HEK293 (cell line): ENCODE data around the gene SHC3.
A peak's percentile ranks its signal among the peaks of the same experiment; 100 is the strongest.

Experiments
- CTCF ChIA-PET: fragments of 350-600 bp; formaldehyde crosslinking; extraction: SDS; loops from one replicate; lab custom pipeline; 2021; ENCODE audit warnings: antibody characterized with exemption; lab: Yijun Ruan, JAX
- POLR2A ChIA-PET: fragments of 300-600 bp; formaldehyde crosslinking; extraction: SDS; loops from one replicate; lab custom pipeline; 2020; ENCODE audit warnings: antibody characterized with exemption, inconsistent platforms; lab: Yijun Ruan, JAX
- H3K27ac ChIP-seq: fragments of 200-500 bp; sonication (Bioruptor generic); 2 replicates; pipeline ENCODE4 v1.5.1; 2014; ENCODE audit warnings: low read depth, low read length, control low read depth, inconsistent platforms; ENCODE audit errors: extremely low read depth
- H3K36me3 ChIP-seq, 2 experiments: fragments of 200-500 bp in 1 of 2; sonication (Bioruptor generic) in 1 of 2; 1 replicate in 1 of 2; 2 replicates in 1 of 2; pipeline ENCODE4 v1.5.1; 2014 to 2017; ENCODE audit warnings: inconsistent platforms in 2 of 2, low read length in 2 of 2; ENCODE audit not compliant: control insufficient read depth in 2 of 2, insufficient read depth in 1 of 2
- H3K4me1 ChIP-seq: fragments of 200-500 bp; sonication (Bioruptor generic); 2 replicates; pipeline ENCODE4 v1.5.1; 2014; ENCODE audit warnings: mild to moderate bottlenecking, low read length, inconsistent platforms; ENCODE audit not compliant: control insufficient read depth, insufficient read depth
- H3K4me3 ChIP-seq: 2 replicates; pipeline ENCODE4 v1.5.1; 2011; ENCODE audit warnings: low read depth, mild to moderate bottlenecking, control low read depth, low read length, moderate library complexity
- H3K9me3 ChIP-seq: fragments of 200-500 bp; sonication (Bioruptor generic); 2 replicates; pipeline ENCODE4 v1.5.1; 2014; ENCODE audit warnings: low read depth, low read length, inconsistent platforms; ENCODE audit not compliant: control insufficient read depth, insufficient read depth
- BCL11B ChIP-seq: fragments of 450-650 bp; formaldehyde crosslinking; IDR thresholded peaks from 2 replicates; pipeline ENCODE4 v1.5.1; 2016; ENCODE audit warnings: low read depth, missing biosample characterization, missing genetic modification characterization
- GLIS2 ChIP-seq: fragments of 450-650 bp; formaldehyde crosslinking; IDR thresholded peaks from 2 replicates; pipeline ENCODE4 v1.5.1; 2016; ENCODE audit warnings: missing biosample characterization, missing genetic modification characterization
- KLF9 ChIP-seq: fragments of 450-650 bp; formaldehyde crosslinking; IDR thresholded peaks from 2 replicates; pipeline ENCODE4 v1.5.1; 2016; ENCODE audit warnings: missing biosample characterization, missing genetic modification characterization, low read depth
- OSR2 ChIP-seq: fragments of 450-650 bp; formaldehyde crosslinking; IDR thresholded peaks from 2 replicates; pipeline ENCODE4 v1.5.1; 2016; ENCODE audit warnings: missing biosample characterization, missing genetic modification characterization
- YY1 ChIP-seq: fragments of 450-650 bp; formaldehyde crosslinking; IDR thresholded peaks from 2 replicates; pipeline ENCODE4 v1.5.1; 2018; ENCODE audit warnings: missing biosample characterization, missing genetic modification characterization
- YY2 ChIP-seq: fragments of 450-650 bp; formaldehyde crosslinking; IDR thresholded peaks from 2 replicates; pipeline ENCODE4 v1.5.1; 2016; ENCODE audit warnings: missing biosample characterization, missing genetic modification characterization
- ZBTB21 ChIP-seq: fragments of 450-650 bp; formaldehyde crosslinking; IDR thresholded peaks from 2 replicates; pipeline ENCODE4 v1.5.1; 2017; ENCODE audit warnings: missing biosample characterization, missing genetic modification characterization
- ZNF138 ChIP-seq: fragments of 450-650 bp; formaldehyde crosslinking; IDR thresholded peaks from 2 replicates; pipeline ENCODE4 v1.5.1; 2016; ENCODE audit warnings: missing biosample characterization, missing genetic modification characterization, borderline replicate concordance
- ZNF155 ChIP-seq: fragments of 450-650 bp; formaldehyde crosslinking; IDR thresholded peaks from 2 replicates; pipeline ENCODE4 v1.5.1; 2016; ENCODE audit warnings: missing biosample characterization, missing genetic modification characterization
- ZNF174 ChIP-seq: fragments of 450-650 bp; formaldehyde crosslinking; IDR thresholded peaks from 2 replicates; pipeline ENCODE4 v1.5.0; 2017; ENCODE audit warnings: missing biosample characterization, mild to moderate bottlenecking, missing genetic modification characterization
- ZNF19 ChIP-seq: fragments of 450-650 bp; formaldehyde crosslinking; IDR thresholded peaks from 2 replicates; pipeline ENCODE4; 2016; ENCODE audit warnings: missing biosample characterization, missing genetic modification characterization, low read depth
- ZNF202 ChIP-seq: fragments of 450-650 bp; formaldehyde crosslinking; IDR thresholded peaks from 2 replicates; pipeline ENCODE4 v1.5.1; 2016; ENCODE audit warnings: missing biosample characterization, missing genetic modification characterization, borderline replicate concordance
- ZNF214 ChIP-seq: fragments of 450-650 bp; formaldehyde crosslinking; IDR thresholded peaks from 2 replicates; pipeline ENCODE4 v1.5.1; 2017; ENCODE audit warnings: missing biosample characterization, mild to moderate bottlenecking, missing genetic modification characterization, borderline replicate concordance
- ZNF350 ChIP-seq: fragments of 450-650 bp; formaldehyde crosslinking; IDR thresholded peaks from 2 replicates; pipeline ENCODE4 v1.5.0; 2017; ENCODE audit warnings: missing biosample characterization, mild to moderate bottlenecking, missing genetic modification characterization
- ZNF366 ChIP-seq: fragments of 450-650 bp; formaldehyde crosslinking; conservative IDR thresholded peaks from 2 replicates; pipeline ENCODE4 v1.5.1; 2016; ENCODE audit warnings: missing biosample characterization, missing genetic modification characterization
- ZNF391 ChIP-seq: fragments of 450-650 bp; formaldehyde crosslinking; IDR thresholded peaks from 2 replicates; pipeline ENCODE4 v1.5.1; 2016; ENCODE audit warnings: low read depth, missing biosample characterization, missing genetic modification characterization, borderline replicate concordance
- ZNF423 ChIP-seq: fragments of 450-650 bp; formaldehyde crosslinking; IDR thresholded peaks from 2 replicates; pipeline ENCODE4 v1.5.1; 2016; ENCODE audit warnings: missing biosample characterization, missing genetic modification characterization
- ZNF521 ChIP-seq: fragments of 450-650 bp; formaldehyde crosslinking; IDR thresholded peaks from 2 replicates; pipeline ENCODE4 v1.5.1; 2017; ENCODE audit warnings: missing biosample characterization, mild to moderate bottlenecking, missing genetic modification characterization
- ZNF544 ChIP-seq: fragments of 450-650 bp; formaldehyde crosslinking; IDR thresholded peaks from 2 replicates; pipeline ENCODE4 v1.5.0; 2017; ENCODE audit warnings: missing biosample characterization, missing genetic modification characterization
- ZNF658 ChIP-seq: fragments of 450-650 bp; formaldehyde crosslinking; IDR thresholded peaks from 2 replicates; pipeline ENCODE4; 2016; ENCODE audit warnings: missing biosample characterization, missing genetic modification characterization
- ZNF670 ChIP-seq: fragments of 450-650 bp; formaldehyde crosslinking; IDR thresholded peaks from 2 replicates; pipeline ENCODE4 v1.5.1; 2016; ENCODE audit warnings: missing biosample characterization, missing genetic modification characterization, low read depth
- ZNF776 ChIP-seq: fragments of 450-650 bp; formaldehyde crosslinking; IDR thresholded peaks from 2 replicates; pipeline ENCODE4 v1.5.0; 2017; ENCODE audit warnings: missing biosample characterization, missing genetic modification characterization, borderline replicate concordance
- ZSCAN30 ChIP-seq: fragments of 450-650 bp; IDR thresholded peaks from 2 replicates; pipeline ENCODE4 v1.5.1; 2018; ENCODE audit warnings: missing biosample characterization, mild to moderate bottlenecking, missing genetic modification characterization, moderate library complexity
- TF ChIP-seq, protein P1 (sequence below): fragments of 450-650 bp; formaldehyde crosslinking; IDR thresholded peaks from 2 replicates; pipeline ENCODE4 v1.5.1; 2016; ENCODE audit warnings: missing biosample characterization, missing genetic modification characterization
- TF ChIP-seq, protein P2 (sequence below): fragments of 450-650 bp; formaldehyde crosslinking; IDR thresholded peaks from 2 replicates; pipeline ENCODE4 v1.5.1; 2016; ENCODE audit warnings: missing biosample characterization, missing genetic modification characterization
- TF ChIP-seq, protein P3 (sequence below): IDR thresholded peaks from 2 replicates; pipeline ENCODE4 v1.6.1; 2011; ENCODE audit warnings: mild to moderate bottlenecking, low read depth, low read length, borderline replicate concordance
- TF ChIP-seq, protein P4 (sequence below): fragments of 450-650 bp; formaldehyde crosslinking; IDR thresholded peaks from 2 replicates; pipeline ENCODE4 v1.5.1; 2016; ENCODE audit warnings: missing biosample characterization, missing genetic modification characterization, low read depth

The SHC3 gene

DNA sequence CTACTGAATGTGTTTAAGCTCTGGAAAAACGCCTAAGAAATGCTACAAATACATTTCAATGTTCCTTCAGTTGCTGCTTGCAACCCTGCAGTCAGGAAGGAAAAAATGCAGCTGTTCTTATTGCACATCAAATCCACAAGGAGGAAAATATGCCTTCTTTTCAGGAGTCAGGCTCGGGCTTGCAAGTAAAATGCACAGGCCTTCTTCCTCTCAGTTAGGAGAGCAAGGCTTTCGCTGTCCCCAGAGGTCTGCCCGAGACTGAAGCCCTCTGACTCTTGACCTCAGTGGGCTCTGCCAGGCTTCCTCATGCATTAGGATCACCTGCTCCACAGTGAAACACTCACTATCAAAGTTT, 899 bp upstream of the SHC3 start (continued):
- TF ChIP-seq, protein P1, sequence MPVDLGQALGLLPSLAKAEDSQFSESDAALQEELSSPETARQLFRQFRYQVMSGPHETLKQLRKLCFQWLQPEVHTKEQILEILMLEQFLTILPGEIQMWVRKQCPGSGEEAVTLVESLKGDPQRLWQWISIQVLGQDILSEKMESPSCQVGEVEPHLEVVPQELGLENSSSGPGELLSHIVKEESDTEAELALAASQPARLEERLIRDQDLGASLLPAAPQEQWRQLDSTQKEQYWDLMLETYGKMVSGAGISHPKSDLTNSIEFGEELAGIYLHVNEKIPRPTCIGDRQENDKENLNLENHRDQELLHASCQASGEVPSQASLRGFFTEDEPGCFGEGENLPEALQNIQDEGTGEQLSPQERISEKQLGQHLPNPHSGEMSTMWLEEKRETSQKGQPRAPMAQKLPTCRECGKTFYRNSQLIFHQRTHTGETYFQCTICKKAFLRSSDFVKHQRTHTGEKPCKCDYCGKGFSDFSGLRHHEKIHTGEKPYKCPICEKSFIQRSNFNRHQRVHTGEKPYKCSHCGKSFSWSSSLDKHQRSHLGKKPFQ (tag by site-specific recombination): no peak
- TF ChIP-seq, protein P2, sequence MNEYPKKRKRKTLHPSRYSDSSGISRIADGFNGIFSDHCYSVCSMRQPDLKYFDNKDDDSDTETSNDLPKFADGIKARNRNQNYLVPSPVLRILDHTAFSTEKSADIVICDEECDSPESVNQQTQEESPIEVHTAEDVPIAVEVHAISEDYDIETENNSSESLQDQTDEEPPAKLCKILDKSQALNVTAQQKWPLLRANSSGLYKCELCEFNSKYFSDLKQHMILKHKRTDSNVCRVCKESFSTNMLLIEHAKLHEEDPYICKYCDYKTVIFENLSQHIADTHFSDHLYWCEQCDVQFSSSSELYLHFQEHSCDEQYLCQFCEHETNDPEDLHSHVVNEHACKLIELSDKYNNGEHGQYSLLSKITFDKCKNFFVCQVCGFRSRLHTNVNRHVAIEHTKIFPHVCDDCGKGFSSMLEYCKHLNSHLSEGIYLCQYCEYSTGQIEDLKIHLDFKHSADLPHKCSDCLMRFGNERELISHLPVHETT (tag by site-specific recombination): no peak
- TF ChIP-seq, all 188 proteins: peak for 2

DNA sequence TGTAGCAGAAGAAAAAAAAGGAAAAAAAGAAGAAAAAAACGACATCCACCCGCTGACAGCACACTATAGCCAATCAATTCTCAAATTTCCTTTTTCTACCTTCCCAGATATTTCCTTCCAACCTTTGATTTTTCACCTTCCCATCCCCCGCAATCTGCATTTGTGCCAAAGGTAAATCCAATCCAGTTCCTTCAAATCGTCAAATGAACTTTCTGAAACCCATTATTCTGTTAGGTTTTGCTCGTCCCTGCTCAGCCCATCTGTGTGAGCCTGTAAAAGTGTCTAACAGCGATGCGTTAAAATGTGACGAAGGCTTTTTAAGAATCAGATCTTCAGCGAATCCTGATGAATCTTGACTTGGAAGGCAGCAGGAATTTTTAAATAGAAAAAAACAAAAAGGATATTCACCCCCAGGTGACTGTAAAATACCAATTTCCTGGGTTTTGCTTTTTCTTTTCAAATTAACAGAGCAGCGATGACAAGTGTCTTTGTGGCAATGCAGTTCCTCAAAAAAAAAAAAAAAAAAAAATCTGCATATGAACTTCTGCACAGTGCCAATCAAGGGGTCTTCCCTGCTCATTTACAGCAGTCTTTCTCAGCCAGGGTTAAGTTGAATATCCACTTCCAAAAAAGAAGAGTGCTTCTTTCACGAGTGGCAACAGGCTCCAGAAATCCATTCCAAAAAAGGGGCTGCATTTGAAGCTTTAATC, 367 bp upstream of the SHC3 start:
- CTCF ChIA-PET: interaction anchor here (0.9 kb wide), 1 partner anchor 105 kb away, joined by 5 read pairs; no protein-coding TSS in a partner anchor
- Histone ChIP-seq H3K36me3 (no peaks in the 10 kb centered on the region), H3K9me3 (no peaks in the 10 kb centered on the region)
- no peak for TF ChIP-seq ZNF366
- no peak for TF ChIP-seq ZNF658 (tag by site-specific recombination)
- TF ChIP-seq BCL11B (tag by site-specific recombination): no peak
- no peak for TF ChIP-seq OSR2 (tag by site-specific recombination)
- TF ChIP-seq YY1 (tag by site-specific recombination): no peak
- no peak for TF ChIP-seq ZNF391 (tag by site-specific recombination)
- TF ChIP-seq ZNF202 (tag by site-specific recombination): no peak
- no peak for TF ChIP-seq YY2 (tag by site-specific recombination)
- TF ChIP-seq ZNF138 (tag by site-specific recombination): no peak
- TF ChIP-seq ZNF174 (tag by site-specific recombination): no peak
- TF ChIP-seq, protein P3, sequence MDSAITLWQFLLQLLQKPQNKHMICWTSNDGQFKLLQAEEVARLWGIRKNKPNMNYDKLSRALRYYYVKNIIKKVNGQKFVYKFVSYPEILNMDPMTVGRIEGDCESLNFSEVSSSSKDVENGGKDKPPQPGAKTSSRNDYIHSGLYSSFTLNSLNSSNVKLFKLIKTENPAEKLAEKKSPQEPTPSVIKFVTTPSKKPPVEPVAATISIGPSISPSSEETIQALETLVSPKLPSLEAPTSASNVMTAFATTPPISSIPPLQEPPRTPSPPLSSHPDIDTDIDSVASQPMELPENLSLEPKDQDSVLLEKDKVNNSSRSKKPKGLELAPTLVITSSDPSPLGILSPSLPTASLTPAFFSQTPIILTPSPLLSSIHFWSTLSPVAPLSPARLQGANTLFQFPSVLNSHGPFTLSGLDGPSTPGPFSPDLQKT: no peak
- no peak for TF ChIP-seq ZNF776 (tag by site-specific recombination)
- no peak for TF ChIP-seq ZNF521 (tag by site-specific recombination)
- TF ChIP-seq ZNF423 (tag by site-specific recombination): no peak
- TF ChIP-seq, all 188 proteins: peak for 0
- Histone ChIP-seq H3K4me1 (peaks cover 15% of the 10 kb centered on the region), H3K27ac (peak overlapping the region; percentile 90; the same call in 1 of the 2 replicates), H3K4me3 (no peak overlapping the region)
- POLR2A ChIA-PET: interaction anchor here (1.3 kb wide), 1 partner anchor 131 kb away, joined by 3 read pairs; no protein-coding TSS in a partner anchor

DNA sequence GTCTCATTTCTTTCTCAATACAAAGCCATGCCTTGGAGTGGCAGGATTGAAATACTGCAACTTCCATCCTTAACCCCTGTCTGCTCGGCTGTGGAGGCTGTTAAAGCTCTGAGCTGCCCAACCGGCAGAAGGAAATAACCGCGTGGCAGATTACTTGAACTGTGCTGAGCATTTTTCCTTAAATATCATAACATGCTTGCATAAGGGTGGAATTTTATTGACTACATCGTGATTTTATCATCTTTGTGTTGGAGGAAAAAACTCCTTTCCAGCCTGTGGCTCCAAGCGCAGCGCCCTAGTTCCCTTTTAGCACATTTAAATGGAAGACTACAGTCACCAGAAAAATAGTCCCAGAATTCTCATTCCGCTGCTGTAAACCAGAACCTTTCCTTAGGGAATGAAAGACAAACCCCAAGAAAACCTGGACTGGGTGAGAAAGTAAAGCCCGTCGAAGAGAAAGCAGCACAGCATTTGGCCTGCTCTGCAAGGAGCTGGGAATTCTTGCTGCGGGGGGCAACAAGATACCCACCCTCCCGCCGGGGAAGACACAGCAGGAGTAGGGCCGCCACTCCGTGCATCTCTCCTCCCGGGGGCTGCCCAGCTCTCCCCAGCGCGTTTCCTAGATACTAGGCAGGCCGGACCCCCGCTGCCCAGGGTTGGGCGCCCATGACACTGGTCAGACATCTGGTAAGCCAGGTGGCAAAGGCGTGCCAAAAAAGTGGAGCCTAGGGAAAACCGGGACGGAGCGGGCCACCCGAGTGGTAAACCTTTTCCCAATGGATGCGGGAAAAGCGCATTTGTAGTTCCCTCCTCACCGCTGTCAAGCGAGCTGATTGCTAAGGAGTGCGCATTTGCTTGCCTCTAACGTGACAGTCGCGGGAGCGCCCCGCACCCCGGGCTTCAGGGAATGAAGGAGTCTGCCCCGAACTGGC, 1.3 kb downstream of the SHC3 start:
- Histone ChIP-seq H3K27ac (no peak overlapping the region; the same call in 1 of the 2 replicates), H3K9me3 (no peaks in the 10 kb centered on the region), H3K36me3 (no peaks in the 10 kb centered on the region), H3K4me3 (no peak overlapping the region), H3K4me1 (peaks cover 15% of the 10 kb centered on the region)
- ChIA-PET CTCF (no interaction called here), POLR2A (no interaction called here)
- TF ChIP-seq ZBTB21 (tag by site-specific recombination) (no peak), ZNF155 (tag by site-specific recombination) (no peak), ZNF670 (tag by site-specific recombination) (no peak), ZNF544 (tag by site-specific recombination) (no peak), ZNF19 (tag by site-specific recombination) (no peak), ZNF350 (tag by site-specific recombination) (no peak), ZNF202 (tag by site-specific recombination) (no peak), ZNF214 (no peak), GLIS2 (no peak), ZSCAN30 (no peak), KLF9 (tag by site-specific recombination) (no peak)
- TF ChIP-seq, protein P4, sequence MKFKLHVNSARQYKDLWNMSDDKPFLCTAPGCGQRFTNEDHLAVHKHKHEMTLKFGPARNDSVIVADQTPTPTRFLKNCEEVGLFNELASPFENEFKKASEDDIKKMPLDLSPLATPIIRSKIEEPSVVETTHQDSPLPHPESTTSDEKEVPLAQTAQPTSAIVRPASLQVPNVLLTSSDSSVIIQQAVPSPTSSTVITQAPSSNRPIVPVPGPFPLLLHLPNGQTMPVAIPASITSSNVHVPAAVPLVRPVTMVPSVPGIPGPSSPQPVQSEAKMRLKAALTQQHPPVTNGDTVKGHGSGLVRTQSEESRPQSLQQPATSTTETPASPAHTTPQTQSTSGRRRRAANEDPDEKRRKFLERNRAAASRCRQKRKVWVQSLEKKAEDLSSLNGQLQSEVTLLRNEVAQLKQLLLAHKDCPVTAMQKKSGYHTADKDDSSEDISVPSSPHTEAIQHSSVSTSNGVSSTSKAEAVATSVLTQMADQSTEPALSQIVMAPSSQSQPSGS (tag by site-specific recombination): no peak
